HEK293 (cell line): Measurements from ENCODE around the gene GCLM.

Experiments
- CTCF ChIA-PET: fragments of 350-600 bp; formaldehyde crosslinking; extraction: SDS; loops from one replicate; lab custom pipeline; 2021; ENCODE audit warnings: antibody characterized with exemption; lab: Yijun Ruan, JAX
- POLR2A ChIA-PET: fragments of 300-600 bp; formaldehyde crosslinking; extraction: SDS; loops from one replicate; lab custom pipeline; 2020; ENCODE audit warnings: antibody characterized with exemption, inconsistent platforms; lab: Yijun Ruan, JAX
- H3K27ac ChIP-seq: fragments of 200-500 bp; sonication (Bioruptor generic); 2 replicates; pipeline ENCODE4 v1.5.1; 2014; ENCODE audit warnings: low read depth, low read length, control low read depth, inconsistent platforms; ENCODE audit errors: extremely low read depth
- H3K36me3 ChIP-seq, 2 experiments: fragments of 200-500 bp in 1 of 2; sonication (Bioruptor generic) in 1 of 2; 1 replicate in 1 of 2; 2 replicates in 1 of 2; pipeline ENCODE4 v1.5.1; 2014 to 2017; ENCODE audit warnings: inconsistent platforms in 2 of 2, low read length in 2 of 2; ENCODE audit not compliant: control insufficient read depth in 2 of 2, insufficient read depth in 1 of 2
- H3K4me1 ChIP-seq: fragments of 200-500 bp; sonication (Bioruptor generic); 2 replicates; pipeline ENCODE4 v1.5.1; 2014; ENCODE audit warnings: mild to moderate bottlenecking, low read length, inconsistent platforms; ENCODE audit not compliant: control insufficient read depth, insufficient read depth
- H3K4me3 ChIP-seq: 2 replicates; pipeline ENCODE4 v1.5.1; 2011; ENCODE audit warnings: low read depth, mild to moderate bottlenecking, control low read depth, low read length, moderate library complexity
- H3K9me3 ChIP-seq: fragments of 200-500 bp; sonication (Bioruptor generic); 2 replicates; pipeline ENCODE4 v1.5.1; 2014; ENCODE audit warnings: low read depth, low read length, inconsistent platforms; ENCODE audit not compliant: control insufficient read depth, insufficient read depth
- ATF2 ChIP-seq: fragments of 450-650 bp; formaldehyde crosslinking; IDR thresholded peaks from 2 replicates; pipeline ENCODE4 v1.5.1; 2016; ENCODE audit warnings: missing biosample characterization, missing genetic modification characterization, low read depth
- FEZF1 ChIP-seq: fragments of 450-650 bp; formaldehyde crosslinking; IDR thresholded peaks from 2 replicates; pipeline ENCODE4 v1.5.1; 2016; ENCODE audit warnings: missing biosample characterization, missing genetic modification characterization
- IKZF3 ChIP-seq: fragments of 450-650 bp; IDR thresholded peaks from 2 replicates; pipeline ENCODE4 v1.5.0; 2018; ENCODE audit warnings: missing biosample characterization, mild to moderate bottlenecking, missing genetic modification characterization, moderate library complexity
- INSM2 ChIP-seq: fragments of 450-650 bp; formaldehyde crosslinking; IDR thresholded peaks from 2 replicates; pipeline ENCODE4 v1.5.1; 2016; ENCODE audit warnings: missing biosample characterization, missing genetic modification characterization
- MZF1 ChIP-seq: fragments of 450-650 bp; formaldehyde crosslinking; IDR thresholded peaks from 2 replicates; pipeline ENCODE4 v1.5.1; 2017; ENCODE audit warnings: missing biosample characterization, missing genetic modification characterization, borderline replicate concordance
- SETDB1 ChIP-seq: IDR thresholded peaks from one replicate; pipeline ENCODE4 v1.6.1; 2017; ENCODE audit warnings: mild to moderate bottlenecking, low read length, moderate library complexity, mixed read lengths; ENCODE audit not compliant: insufficient read length
- SP7 ChIP-seq: fragments of 450-650 bp; formaldehyde crosslinking; IDR thresholded peaks from 2 replicates; pipeline ENCODE4 v1.5.1; 2016; ENCODE audit warnings: missing biosample characterization, missing genetic modification characterization
- TRIM28 ChIP-seq: IDR thresholded peaks from 2 replicates; pipeline ENCODE4 v1.6.1; 2011; ENCODE audit warnings: low read length, control low read depth, borderline replicate concordance
- ZBTB17 ChIP-seq: fragments of 450-650 bp; formaldehyde crosslinking; IDR thresholded peaks from 2 replicates; pipeline ENCODE4 v1.5.1; 2016; ENCODE audit warnings: missing biosample characterization, missing genetic modification characterization
- ZBTB20 ChIP-seq: fragments of 450-650 bp; formaldehyde crosslinking; IDR thresholded peaks from 2 replicates; pipeline ENCODE4 v1.5.1; 2016; ENCODE audit warnings: missing biosample characterization, missing genetic modification characterization
- ZBTB48 ChIP-seq: fragments of 450-650 bp; formaldehyde crosslinking; IDR thresholded peaks from 2 replicates; pipeline ENCODE4 v1.5.1; 2016; ENCODE audit warnings: missing biosample characterization, missing genetic modification characterization
- ZEB2 ChIP-seq: fragments of 450-650 bp; formaldehyde crosslinking; IDR thresholded peaks from 2 replicates; pipeline ENCODE4 v1.5.1; 2016; ENCODE audit warnings: missing biosample characterization, missing genetic modification characterization
- ZFP37 ChIP-seq: fragments of 450-650 bp; formaldehyde crosslinking; IDR thresholded peaks from 2 replicates; pipeline ENCODE4 v1.5.1; 2016; ENCODE audit warnings: missing biosample characterization, missing genetic modification characterization
- ZNF2 ChIP-seq: fragments of 450-650 bp; formaldehyde crosslinking; IDR thresholded peaks from 2 replicates; pipeline ENCODE4 v1.5.1; 2016; ENCODE audit warnings: missing biosample characterization, missing genetic modification characterization
- ZNF202 ChIP-seq: fragments of 450-650 bp; formaldehyde crosslinking; IDR thresholded peaks from 2 replicates; pipeline ENCODE4 v1.5.1; 2016; ENCODE audit warnings: missing biosample characterization, missing genetic modification characterization, borderline replicate concordance
- ZNF24 ChIP-seq: fragments of 450-650 bp; formaldehyde crosslinking; IDR thresholded peaks from 2 replicates; pipeline ENCODE4 v1.5.1; 2016; ENCODE audit warnings: missing biosample characterization, missing genetic modification characterization
- ZNF335 ChIP-seq: fragments of 450-650 bp; formaldehyde crosslinking; conservative IDR thresholded peaks from 2 replicates; pipeline ENCODE4 v1.5.1; 2016; ENCODE audit warnings: missing biosample characterization, missing genetic modification characterization
- ZNF366 ChIP-seq: fragments of 450-650 bp; formaldehyde crosslinking; conservative IDR thresholded peaks from 2 replicates; pipeline ENCODE4 v1.5.1; 2016; ENCODE audit warnings: missing biosample characterization, missing genetic modification characterization
- ZNF394 ChIP-seq: fragments of 450-650 bp; formaldehyde crosslinking; IDR thresholded peaks from 2 replicates; pipeline ENCODE4 v1.5.1; 2016; ENCODE audit warnings: missing biosample characterization, missing genetic modification characterization, mild to moderate bottlenecking, moderate library complexity, borderline replicate concordance
- ZNF600 ChIP-seq: fragments of 450-650 bp; formaldehyde crosslinking; IDR thresholded peaks from 2 replicates; pipeline ENCODE4 v1.5.1; 2016; ENCODE audit warnings: missing biosample characterization, missing genetic modification characterization
- ZNF629 ChIP-seq: fragments of 450-650 bp; formaldehyde crosslinking; IDR thresholded peaks from 2 replicates; pipeline ENCODE4 v1.5.1; 2017; ENCODE audit warnings: missing biosample characterization, missing genetic modification characterization
- ZNF670 ChIP-seq: fragments of 450-650 bp; formaldehyde crosslinking; IDR thresholded peaks from 2 replicates; pipeline ENCODE4 v1.5.1; 2016; ENCODE audit warnings: missing biosample characterization, missing genetic modification characterization, low read depth
- ZNF768 ChIP-seq: fragments of 450-650 bp; formaldehyde crosslinking; IDR thresholded peaks from 2 replicates; pipeline ENCODE4 v1.5.1; 2018; ENCODE audit warnings: missing biosample characterization, mild to moderate bottlenecking, missing genetic modification characterization
- ZNF777 ChIP-seq: fragments of 450-650 bp; formaldehyde crosslinking; IDR thresholded peaks from 2 replicates; pipeline ENCODE4 v1.5.1; 2017; ENCODE audit warnings: missing biosample characterization, missing genetic modification characterization, borderline replicate concordance
- ZNF830 ChIP-seq: fragments of 450-650 bp; IDR thresholded peaks from 2 replicates; pipeline ENCODE4 v1.5.0; 2018; ENCODE audit warnings: missing biosample characterization, missing genetic modification characterization, low read depth, mild to moderate bottlenecking, moderate library complexity
- TF ChIP-seq, protein P1 (sequence below): fragments of 450-650 bp; formaldehyde crosslinking; IDR thresholded peaks from 2 replicates; pipeline ENCODE4 v1.5.1; 2016; ENCODE audit warnings: missing biosample characterization, missing genetic modification characterization

GCLM gene

GRCh38 chr1:93845538-93846205 lies 63.6 kb downstream of the GCLM start:
- POLR2A ChIA-PET, result interaction anchor here (0.7 to 1.6 kb wide), 14 partner anchors 11 to 767 kb away, joined by 3 to 8 read pairs (median 3); partner anchors contain the start of genes DNTTIP2, DR1, FNBP1L and MTF2
- TF ChIP-seq SETDB1 (peak; percentile 18), ZNF335 (tag by site-specific recombination) (no peak; the same call in none of the 2 replicates), ZBTB48 (tag by site-specific recombination) (peak; percentile 40), ZNF394 (0 out of 2 replicates have a peak, but pooled peaks have one; percentile 20), ZNF202 (tag by site-specific recombination) (no peak), ZNF24 (0 out of 2 replicates have a peak, but pooled peaks have one; percentile 37), FEZF1 (peak; percentile 52; the same call in 1 of the 2 replicates), TRIM28 (no peak), ZNF768 (tag by site-specific recombination) (no peak), ZNF600 (tag by site-specific recombination) (peak; percentile 68; the same call in 1 of the 2 replicates), ZBTB20 (tag by site-specific recombination) (peak; percentile 88), IKZF3 (tag by site-specific recombination) (peak; percentile 37; the same call in 1 of the 2 replicates), SP7 (0 out of 2 replicates have a peak, but pooled peaks have one; percentile 20), ZBTB17 (tag by site-specific recombination) (peak; percentile 75), ZNF366 (tag by site-specific recombination) (peak; percentile 49; the same call in 1 of the 2 replicates), ZNF830 (tag by site-specific recombination) (no peak), ZNF777 (tag by site-specific recombination) (no peak), ZNF629 (tag by site-specific recombination) (0 out of 2 replicates have a peak, but pooled peaks have one; percentile 25), ZNF670 (tag by site-specific recombination) (no peak), ZFP37 (tag by site-specific recombination) (peak; percentile 69; the same call in 1 of the 2 replicates), INSM2 (tag by site-specific recombination) (peak; percentile 14; the same call in 1 of the 2 replicates), ATF2 (tag by site-specific recombination) (peak; percentile 81), ZNF2 (tag by site-specific recombination) (0 out of 2 replicates have a peak, but pooled peaks have one; percentile 12), ZEB2 (tag by site-specific recombination) (no peak), MZF1 (0 out of 2 replicates have a peak, but pooled peaks have one; percentile 6)
- TF ChIP-seq, protein P1, sequence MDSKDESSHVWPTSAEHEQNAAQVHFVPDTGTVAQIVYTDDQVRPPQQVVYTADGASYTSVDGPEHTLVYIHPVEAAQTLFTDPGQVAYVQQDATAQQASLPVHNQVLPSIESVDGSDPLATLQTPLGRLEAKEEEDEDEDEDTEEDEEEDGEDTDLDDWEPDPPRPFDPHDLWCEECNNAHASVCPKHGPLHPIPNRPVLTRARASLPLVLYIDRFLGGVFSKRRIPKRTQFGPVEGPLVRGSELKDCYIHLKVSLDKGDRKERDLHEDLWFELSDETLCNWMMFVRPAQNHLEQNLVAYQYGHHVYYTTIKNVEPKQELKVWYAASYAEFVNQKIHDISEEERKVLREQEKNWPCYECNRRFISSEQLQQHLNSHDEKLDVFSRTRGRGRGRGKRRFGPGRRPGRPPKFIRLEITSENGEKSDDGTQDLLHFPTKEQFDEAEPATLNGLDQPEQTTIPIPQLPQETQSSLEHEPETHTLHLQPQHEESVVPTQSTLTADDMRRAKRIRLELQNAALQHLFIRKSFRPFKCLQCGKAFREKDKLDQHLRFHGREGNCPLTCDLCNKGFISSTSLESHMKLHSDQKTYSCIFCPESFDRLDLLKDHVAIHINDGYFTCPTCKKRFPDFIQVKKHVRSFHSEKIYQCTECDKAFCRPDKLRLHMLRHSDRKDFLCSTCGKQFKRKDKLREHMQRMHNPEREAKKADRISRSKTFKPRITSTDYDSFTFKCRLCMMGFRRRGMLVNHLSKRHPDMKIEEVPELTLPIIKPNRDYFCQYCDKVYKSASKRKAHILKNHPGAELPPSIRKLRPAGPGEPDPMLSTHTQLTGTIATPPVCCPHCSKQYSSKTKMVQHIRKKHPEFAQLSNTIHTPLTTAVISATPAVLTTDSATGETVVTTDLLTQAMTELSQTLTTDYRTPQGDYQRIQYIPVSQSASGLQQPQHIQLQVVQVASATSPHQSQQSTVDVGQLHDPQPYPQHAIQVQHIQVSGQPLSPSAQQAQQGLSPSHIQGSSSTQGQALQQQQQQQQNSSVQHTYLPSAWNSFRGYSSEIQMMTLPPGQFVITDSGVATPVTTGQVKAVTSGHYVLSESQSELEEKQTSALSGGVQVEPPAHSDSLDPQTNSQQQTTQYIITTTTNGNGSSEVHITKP, result peak; percentile 65; the same call in 1 of the 2 replicates

More at GRCh38 chr1:93845538-93846205, 63.6 kb downstream of the GCLM start:
- H3K36me3 ChIP-seq, result no peaks in the 10 kb centered on the region
- H3K4me3 ChIP-seq, result peak overlapping the region; percentile 88
- CTCF ChIA-PET, result interaction anchor here (0.6 to 7.9 kb wide), 13 partner anchors 29 to 541 kb away, joined by 3 to 120 read pairs (median 4); no protein-coding TSS in a partner anchor
- H3K27ac ChIP-seq, result peak overlapping the region; percentile 91
- H3K9me3 ChIP-seq, result no peaks in the 10 kb centered on the region
- peaks cover 3% of the 10 kb centered on the region; the same call in 1 of the 2 replicates for H3K4me1 ChIP-seq
